ENCODE measurements around the gene SBF2.
"Not testable (repeated sequence)": the region's sequence is repeated elsewhere in the genome, so short reads cannot be mapped to it uniquely, and the experiment has no call there.

Gene SBF2

DNA sequence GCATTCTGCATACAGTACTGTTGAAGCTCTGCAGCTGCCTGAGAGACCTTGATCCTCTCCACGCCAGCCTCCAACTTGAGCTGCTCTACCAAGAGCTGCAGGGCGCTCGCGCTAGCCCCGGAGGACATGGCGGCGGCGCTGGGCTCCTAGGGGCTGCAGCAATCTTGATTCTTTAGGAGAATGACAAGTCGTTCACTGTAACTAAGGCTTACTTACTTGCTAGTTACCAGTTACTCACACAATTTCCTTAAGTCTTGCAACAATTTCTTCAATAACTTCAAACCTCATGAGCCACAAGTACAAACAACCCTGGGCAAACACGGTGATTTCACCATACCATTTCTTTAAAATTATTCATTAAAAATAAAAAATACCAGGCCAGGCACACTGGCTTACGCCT, 21.9 kb downstream of the SBF2 start:
- in situ Hi-C loops (cut with HindIII; ENCODE audit: low sequenced_read_pairs) = no loop called here

DNA sequence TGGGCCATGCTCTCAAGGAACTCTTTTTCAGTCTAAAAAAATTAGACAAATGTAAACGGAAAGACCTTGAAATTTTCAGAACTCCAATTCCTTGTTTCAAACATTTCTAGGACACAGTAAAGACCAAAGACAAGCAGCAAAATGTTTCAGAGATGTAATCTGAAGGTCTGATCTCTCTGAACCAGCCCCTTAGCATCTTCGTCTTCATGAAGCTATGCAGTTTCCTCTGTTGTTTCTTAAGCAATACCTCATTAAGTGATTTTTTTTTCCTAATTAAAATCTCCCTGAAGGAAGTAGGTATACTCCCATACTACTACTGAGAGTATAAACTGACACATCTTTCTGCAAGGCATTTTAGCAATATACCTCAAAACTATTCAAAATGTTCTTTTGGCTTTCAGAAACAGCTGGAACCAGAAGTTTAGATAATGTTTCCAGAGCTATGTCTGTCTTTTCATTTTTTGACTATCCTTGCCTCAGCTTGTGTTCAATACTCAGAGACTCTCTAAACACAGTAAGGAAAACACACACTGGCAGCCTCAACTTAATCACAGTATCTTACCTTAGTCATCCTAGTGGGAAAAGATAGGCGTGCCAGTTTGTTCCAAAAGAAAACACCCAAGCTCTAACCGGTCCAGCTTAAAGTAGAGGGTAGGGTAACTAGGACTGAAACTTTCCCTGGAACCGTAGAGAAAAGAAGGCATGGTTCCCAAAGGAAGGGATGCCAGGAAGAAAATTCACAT, 25.1 kb downstream of the SBF2 start:
- in situ Hi-C loops (cut with HindIII; ENCODE audit: low sequenced_read_pairs) = no loop called here

DNA sequence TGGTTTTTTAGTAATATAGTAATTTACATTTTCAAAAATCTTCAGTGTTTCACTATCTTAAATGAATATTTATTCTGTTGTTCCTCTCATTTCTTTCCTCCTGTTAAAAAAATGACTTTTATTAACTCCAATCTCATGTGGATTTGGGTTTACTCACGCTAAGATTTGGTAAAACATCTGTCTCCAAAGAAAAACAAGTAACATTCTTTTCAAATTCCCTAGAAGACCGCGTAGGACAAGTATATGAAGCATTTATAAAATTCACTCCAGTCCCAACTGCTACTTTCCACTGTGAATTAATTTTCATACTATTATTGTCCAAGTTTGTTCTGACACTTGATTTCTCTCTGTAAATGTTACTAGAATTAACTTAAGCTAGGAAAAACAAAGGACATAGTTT, 26.2 kb downstream of the SBF2 start:
- in situ Hi-C loops (cut with HindIII; ENCODE audit: low sequenced_read_pairs) = no loop called here

DNA sequence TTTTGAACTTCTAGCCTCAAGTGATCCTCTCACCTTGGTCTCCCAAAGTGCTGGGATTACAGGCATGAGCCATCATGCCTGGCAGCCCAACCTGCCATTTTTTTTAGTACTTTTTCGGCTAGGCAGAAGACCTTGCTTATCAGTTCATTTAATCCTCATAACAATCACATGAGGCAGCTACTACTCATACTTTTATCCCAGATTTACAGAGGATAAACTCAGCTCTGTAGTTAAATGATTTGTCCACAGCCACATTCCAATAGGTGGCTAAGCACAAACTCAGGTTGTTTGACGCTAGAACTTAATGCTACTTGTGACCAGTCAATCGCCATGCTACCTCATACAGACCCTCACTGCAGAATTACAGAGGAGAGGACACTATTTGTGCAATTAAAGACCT, 28.1 kb downstream of the SBF2 start:
- in situ Hi-C loops (cut with HindIII; ENCODE audit: low sequenced_read_pairs) = no loop called here

DNA sequence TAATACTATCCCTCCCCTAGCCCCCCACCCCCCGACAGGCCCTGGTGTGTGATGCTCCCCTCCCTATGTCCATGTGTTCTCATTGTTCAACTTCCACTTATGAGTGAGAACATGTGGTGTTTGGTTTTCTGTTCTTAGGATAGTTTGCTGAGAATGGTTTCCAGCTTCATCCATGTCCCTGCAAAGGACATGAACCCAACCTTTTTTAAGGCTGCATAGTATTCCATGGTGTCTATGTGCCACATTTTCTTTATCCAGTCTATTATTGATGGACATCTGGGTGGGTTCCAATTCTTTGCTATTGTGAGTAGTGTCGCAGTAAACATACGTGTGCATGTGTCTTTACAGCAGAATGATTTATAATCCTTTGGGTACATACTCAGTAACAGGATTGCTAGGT, 29.3 kb downstream of the SBF2 start:
- in situ Hi-C loops (cut with HindIII; ENCODE audit: low sequenced_read_pairs) = not testable (repeated sequence)

DNA sequence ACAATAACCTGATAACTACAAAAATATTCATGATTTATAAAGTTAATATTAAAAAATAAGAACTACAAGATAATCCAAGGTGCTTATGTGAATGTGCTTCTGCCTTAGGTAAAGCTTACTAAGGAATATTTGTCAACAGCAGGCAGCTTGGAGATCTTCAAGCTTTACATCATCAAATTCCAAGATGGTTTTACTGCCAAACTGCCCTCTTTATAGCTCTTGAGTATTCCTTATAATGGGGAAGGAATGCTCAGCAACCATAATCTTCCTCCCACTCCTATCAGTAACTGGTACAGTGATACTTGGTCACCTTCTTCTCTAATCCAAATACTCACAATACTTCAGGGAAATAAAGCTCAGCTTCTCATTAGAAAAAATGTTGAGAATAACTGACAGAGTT, 30.1 kb downstream of the SBF2 start:
- in situ Hi-C loops (cut with HindIII; ENCODE audit: low sequenced_read_pairs) = no loop called here

DNA sequence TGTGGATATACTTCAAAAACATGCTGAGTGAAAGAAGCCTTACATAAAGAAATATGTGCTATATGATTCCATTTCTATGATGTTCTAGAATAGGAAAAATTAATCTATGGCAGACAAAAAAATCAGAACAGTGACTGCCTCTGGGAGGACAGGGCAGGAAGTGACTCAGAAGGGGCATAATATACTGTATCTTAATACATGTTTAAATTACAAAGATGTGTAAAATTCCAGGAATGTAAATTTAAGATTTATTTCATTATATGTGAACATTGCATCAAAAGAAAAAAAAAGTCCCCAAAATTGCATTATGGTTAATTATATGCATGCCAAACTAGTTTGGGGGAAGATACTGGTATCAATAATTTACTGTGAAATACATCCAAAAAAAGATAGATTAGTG, 32.2 kb downstream of the SBF2 start:
- in situ Hi-C loops (cut with HindIII; ENCODE audit: low sequenced_read_pairs) = no loop called here

DNA sequence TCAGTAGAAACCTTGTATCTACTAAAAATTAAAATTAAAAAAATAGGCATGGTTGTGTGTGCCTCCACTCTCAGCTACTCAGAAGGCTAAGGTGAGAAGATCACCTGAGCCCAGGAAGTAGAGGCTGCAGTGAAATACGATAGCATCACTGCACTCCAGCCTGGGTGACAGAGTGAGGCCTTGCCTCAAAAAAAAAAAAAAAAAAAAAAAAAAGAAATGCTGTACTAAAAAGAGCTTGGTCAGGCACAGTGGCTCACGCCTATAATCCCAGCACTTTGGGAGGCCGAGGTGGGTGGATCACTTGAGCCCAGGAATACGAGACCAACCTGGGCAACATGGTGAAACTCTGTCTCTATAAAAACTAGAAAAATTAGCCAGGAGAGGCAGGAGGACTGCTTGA, 36.5 kb downstream of the SBF2 start:
- in situ Hi-C loops (cut with HindIII; ENCODE audit: low sequenced_read_pairs) = no loop called here

DNA sequence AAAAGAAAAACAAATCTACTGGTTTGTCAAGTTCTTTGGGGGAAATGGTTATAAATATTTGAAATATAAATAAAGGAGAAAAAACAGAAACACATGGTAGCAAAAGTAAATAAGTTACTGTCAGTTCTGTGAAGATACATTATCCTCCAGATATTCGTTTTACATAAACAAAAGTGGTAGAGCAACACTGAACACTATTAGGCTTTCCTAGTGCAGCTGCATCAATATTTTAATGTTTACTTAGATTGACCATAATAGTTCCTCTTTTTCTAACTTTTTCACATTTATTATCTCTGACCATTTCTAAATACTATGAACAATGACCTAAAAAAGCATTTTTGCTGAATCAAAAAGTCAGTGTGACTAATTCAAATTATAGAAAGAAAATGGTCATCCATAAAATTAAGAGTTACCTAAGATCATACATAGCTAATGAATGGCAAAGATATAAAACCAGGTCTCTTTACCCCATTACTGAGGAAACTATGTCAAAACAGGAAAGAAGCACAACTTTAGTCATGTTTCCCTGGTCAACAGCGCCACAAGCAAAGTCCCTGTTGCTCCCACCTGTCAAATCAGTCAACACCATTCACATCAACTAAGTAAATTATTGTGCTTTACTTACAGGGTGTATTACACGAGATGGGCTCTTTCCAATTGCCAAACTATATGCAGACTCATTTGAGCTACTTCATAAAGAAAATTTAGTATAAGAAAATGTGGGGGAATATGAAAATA, 38.5 kb downstream of the SBF2 start:
- in situ Hi-C loops (cut with HindIII; ENCODE audit: low sequenced_read_pairs) = no loop called here

DNA sequence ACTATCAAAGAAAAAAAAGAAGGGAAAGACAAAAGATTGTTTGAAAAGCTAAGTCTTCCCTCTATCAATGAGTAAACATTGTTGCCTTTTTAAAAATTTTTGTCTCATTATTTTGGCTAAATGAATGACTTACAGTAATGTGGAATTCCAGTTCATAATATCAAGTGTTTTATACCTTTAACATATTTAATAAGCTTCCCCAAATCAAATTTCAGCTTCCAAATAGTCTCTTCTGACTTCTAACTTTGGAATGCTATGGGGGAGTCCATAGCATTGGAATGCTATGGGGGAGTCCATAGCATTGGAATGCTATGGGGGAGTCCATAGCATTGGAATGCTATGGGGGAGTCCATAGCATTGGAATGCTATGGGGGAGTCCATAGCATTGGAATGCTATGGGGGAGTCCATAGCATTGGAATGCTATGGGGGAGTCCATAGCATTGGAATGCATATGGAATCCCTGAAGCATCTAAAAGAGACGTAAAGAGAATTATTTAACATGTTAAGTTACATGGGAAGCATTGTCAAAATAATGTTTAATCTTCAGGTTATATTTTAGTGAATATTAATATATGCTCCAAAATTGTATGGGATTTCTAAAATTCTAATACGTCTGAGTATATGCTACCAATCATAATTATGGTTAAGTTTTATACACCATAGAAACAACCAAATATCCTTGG, 44.4 kb downstream of the SBF2 start:
- in situ Hi-C loops (cut with HindIII; ENCODE audit: low sequenced_read_pairs) = not testable (repeated sequence)

DNA sequence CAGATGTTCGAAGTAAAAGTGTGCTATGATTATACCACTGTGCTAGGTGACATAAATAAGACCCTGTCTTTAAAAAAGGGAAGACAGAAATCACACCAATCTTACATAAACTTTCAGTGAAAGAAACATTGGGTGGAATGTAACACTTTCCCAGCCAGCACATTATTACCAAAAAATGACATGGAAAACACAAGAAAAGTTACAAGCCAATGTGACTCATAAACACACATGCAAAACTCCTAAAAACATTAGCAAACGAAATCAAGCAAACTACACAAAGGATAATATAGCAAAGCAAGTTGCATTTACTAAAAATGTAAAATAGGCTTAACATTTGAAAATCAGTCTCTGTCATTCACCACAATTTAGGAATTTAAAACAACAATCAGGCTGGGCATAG, 47.0 kb downstream of the SBF2 start:
- in situ Hi-C loops (cut with HindIII; ENCODE audit: low sequenced_read_pairs) = no loop called here

DNA sequence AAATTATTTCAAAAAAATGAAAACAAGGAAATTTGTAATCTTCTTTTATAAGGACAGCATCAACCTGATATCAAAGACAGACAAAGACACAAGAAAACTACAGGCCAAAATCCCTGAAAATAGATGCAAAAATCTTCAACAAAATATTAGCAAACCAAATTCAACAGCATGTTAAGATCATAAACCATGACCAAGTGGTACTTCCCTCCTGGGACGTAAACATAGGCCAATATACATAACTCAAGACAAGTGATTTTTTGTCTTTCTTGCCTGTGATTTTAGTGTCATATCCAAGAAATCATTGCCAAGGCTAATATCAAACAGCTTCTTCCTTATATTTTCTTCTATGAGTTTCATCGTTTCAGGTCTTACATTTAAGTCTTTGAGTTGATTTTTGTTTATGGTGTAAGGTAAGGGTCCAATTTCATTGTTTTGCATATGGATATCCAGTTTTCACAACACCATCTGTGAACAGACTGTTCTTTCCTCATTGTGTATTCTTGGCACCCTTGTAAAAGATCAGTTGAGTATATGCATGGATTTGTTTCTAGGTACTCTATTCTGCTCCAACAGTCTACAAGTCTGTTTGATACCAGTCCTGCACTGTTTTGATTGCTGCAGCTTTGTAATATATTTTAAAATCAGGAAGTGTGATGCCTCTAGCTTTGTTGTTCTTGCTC, 50.0 kb downstream of the SBF2 start:
- in situ Hi-C loops (cut with HindIII; ENCODE audit: low sequenced_read_pairs) = no loop called here

DNA sequence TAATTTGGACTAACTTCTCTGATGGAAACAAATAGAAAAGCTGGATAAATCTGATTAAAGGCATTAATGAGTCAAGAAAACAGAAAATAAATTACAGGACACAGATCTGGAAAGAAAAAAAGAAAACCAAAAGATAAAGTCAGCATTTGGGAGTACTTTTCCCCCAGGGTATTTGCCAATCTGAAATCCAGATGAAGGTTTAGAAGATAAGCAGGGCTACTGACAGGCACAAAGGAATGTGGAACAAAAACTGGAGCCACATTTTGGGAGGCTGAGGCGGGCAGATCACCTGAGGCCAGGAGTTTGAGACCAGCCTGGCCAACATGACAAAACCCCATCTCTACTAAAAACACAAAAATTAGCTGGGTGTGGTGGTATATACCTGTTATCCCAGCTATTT, 57.2 kb downstream of the SBF2 start:
- in situ Hi-C loops (cut with HindIII; ENCODE audit: low sequenced_read_pairs) = no loop called here

DNA sequence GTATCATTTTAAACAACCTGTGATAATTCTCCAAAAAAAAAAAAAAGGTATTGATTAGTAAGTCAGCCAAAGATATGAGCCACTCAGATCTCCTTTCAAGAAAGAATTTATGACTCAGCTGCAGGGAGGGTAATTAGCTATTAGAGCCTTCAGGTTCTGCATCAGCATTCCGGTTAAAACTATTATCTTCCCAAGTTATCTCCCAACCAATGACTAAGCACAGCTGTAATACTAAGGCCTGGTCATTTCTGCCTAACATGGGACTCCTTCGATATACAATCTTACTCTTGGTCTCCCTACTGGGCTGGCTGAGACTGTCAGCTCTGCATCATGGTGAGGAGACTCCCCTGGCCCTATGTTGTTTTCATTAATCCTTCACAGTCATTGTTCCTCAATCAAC, 60.4 kb downstream of the SBF2 start:
- in situ Hi-C loops (cut with HindIII; ENCODE audit: low sequenced_read_pairs) = no loop called here

DNA sequence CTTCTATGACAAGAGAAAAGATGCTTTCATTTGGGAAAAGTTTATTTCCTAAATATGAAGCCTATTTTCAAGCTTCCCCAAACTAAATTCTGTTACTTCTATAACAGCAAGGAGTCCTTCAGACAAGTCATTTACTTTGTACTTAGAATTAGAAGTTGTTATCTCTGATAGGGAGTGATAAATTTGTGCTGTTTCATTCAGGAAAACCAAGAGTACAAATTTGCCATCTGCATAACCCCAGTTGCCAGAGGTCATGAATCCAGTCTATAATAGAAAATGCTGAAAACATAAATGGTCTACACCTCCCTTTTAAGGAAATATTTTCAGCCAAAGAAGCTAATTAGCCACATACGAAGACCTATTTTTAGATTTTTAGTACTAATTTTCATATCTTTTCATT, 61.3 kb downstream of the SBF2 start:
- in situ Hi-C loops (cut with HindIII; ENCODE audit: low sequenced_read_pairs) = no loop called here

DNA sequence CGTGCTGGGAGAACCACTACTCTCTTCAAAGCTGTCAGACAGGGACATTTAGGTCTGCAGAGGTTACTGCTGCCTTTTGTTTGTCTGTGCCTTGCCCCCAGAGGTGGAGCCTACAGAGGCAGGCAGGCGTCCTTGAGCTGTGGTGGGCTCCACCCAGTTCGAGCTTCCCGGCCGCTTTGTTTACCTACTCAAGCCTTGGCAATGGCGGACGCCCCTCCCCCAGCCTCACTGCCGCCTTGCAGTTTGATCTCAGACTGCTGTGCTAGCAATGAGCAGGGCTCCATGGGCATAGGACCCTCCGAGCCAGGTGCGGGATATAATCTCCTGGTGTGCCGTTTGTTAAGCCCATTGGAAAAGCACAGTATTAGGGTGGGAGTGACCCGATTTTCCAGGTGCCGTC, 62.2 kb downstream of the SBF2 start:
- in situ Hi-C loops (cut with HindIII; ENCODE audit: low sequenced_read_pairs) = not testable (repeated sequence)

DNA sequence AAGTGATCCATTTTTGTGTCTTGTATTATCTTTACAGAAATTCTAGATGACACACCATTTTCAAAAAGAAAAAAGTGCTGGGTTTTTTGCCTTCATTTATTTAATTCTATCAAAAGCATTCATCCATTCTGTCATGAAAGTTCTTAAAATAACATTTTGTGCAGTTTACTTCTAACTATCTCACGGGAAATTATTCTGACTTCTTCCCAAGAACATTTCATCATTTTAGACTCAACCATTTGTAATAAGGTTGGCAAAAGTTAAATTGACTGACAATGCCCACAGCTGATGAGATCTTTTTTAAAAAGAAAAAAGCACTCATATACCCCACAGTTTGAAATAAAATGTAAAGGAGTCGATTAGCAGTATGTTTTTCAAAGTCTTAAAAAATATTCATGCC, 68.5 kb downstream of the SBF2 start:
- in situ Hi-C loops (cut with HindIII; ENCODE audit: low sequenced_read_pairs) = no loop called here

DNA sequence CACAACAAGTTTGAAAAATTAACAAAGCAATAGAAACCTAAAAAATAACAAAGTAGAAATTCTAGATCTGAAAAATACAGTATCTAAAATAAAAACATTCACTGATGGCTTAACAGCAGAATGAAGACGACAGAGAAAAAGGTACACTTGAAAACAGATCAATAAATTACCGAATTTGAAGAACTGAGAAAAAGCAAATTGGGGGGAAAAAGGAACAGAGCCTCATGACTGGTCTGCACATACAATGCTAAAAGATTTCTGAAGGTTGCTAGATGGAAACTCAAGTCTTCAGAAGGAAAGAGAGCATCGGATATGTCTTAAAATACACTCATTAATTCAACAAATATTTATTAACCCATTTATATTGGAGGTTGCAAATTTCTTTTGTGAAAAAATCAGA, 71.6 kb downstream of the SBF2 start:
- in situ Hi-C loops (cut with HindIII; ENCODE audit: low sequenced_read_pairs) = loop anchor here (5.0 kb wide), 1 partner anchor 80 kb away; no protein-coding TSS in a partner anchor

DNA sequence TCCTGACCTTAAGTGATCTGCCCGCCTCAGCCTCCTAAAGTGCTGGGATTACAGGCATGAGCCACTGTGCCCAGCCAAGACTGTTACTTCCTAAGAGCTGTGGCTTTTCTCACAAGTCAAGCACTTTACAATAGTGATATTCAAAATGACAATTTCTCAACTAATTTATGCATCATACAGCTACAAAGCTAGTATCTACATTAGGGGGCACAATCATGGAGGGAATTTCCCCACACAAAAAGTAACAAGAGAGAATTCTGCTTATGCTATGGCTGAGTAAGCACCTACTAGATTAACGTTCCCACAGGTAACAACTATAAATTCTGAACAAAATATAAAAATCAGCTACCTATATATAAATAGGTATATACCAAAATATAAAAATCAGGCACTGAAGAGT, 72.7 kb downstream of the SBF2 start:
- in situ Hi-C loops (cut with HindIII; ENCODE audit: low sequenced_read_pairs) = loop anchor here (5.0 kb wide), 1 partner anchor 81 kb away; no protein-coding TSS in a partner anchor

DNA sequence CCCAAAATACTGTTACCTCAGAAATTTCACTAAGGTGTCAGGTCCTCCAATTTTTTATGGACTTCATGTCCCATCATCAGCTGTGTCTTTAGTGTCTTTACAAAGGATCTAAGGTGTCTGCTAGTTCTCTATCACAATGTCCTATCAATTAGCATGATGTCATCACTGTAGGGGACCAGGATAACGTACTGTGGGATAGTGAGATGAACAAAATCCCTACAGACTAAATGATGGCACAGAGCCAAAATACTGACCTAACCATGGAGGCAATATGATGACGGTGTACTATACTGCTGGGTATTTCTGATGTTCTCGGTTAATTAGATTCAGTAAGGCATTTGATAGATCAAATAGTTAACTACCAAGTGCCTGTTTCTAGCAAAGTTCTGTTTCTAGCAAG, 82.5 kb downstream of the SBF2 start:
- in situ Hi-C loops (cut with HindIII; ENCODE audit: low sequenced_read_pairs) = no loop called here

DNA sequence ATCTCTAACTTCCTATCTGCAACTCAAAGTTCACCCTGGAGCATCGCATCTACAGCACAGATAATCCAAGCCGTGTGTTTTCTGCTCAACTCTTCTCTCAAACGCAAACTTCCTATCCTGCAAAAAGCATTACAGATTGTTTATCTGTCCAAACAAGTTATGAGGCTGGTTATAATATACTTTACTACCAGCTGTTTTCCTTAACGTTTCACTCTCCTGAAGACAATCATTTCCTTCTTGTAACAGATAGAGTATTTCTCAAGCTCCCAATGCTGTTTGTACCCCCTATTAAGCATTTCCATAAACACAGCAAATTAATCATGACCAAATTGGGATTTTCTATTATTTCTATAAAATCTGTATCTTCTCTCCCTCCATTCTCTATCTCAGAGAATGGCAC, 84.7 kb downstream of the SBF2 start:
- in situ Hi-C loops (cut with HindIII; ENCODE audit: low sequenced_read_pairs) = no loop called here

Measured in endothelial cell of hepatic sinusoid (primary cell).